HCT116 (cell line): ENCODE data around the gene NOP14. TPM values are rescaled to one million over a fixed set of nuclear protein-coding genes. Genes with fewer than 3 reads are reported as not detected.

ENCODE experiments used
- ATAC-seq: fragments of 200-7000 bp; cut with Tn5 transposase; 2 replicates; pipeline ENCODE4 v1.9.1; 2020; ENCODE audit warnings: mild to moderate bottlenecking, moderate library complexity
- BruUV-seq: library from RNA; stranded (reverse); fragments of 400-500 nt; replicated peaks from 2 replicates; lab custom pipeline; 2021; lab: Mats Ljungman, UMichigan
- CTCF ChIA-PET: fragments of 300-600 bp; sonication (Branson Sonifier 250); formaldehyde crosslinking; loops from one replicate; lab custom pipeline; 2021; ENCODE audit warnings: antibody characterized with exemption; lab: Charles Lee
- POLR2A ChIA-PET: fragments of 300-600, 350-600 bp; sonication (Branson Sonifier 250); formaldehyde crosslinking; loops from one replicate; lab custom pipeline; 2021; ENCODE audit warnings: antibody characterized with exemption; lab: Charles Lee
- RAD21 ChIA-PET, 2 experiments: fragments of 300-600 bp; sonication (Branson Sonifier 250); formaldehyde crosslinking; loops; one replicate each; lab custom pipeline; 2023; ENCODE audit warnings: low total read pairs in 2 of 2; ENCODE audit not compliant: uncharacterized antibody in 2 of 2, unreplicated experiment in 2 of 2, low non-redundant PET in 1 of 2; lab: Charles Lee
- DNase-seq: peaks from one replicate; pipeline ENCODE4 v3.0.0-alpha.2; 2010; ENCODE audit warnings: low read depth, low spot score
- H2AFZ ChIP-seq: fragments of 200-600 bp; shearing (Covaris generic), sonication (generic); 2 replicates; pipeline ENCODE4 v1.6.1; 2017; ENCODE audit warnings: low read depth, mixed run types, mixed read lengths, antibody characterized with exemption, low read length; ENCODE audit not compliant: poor library complexity, severe bottlenecking
- H3K27ac ChIP-seq: 2 replicates; pipeline ENCODE4 v1.5.1; 2012; ENCODE audit warnings: low read depth, low read length
- H3K27me3 ChIP-seq: fragments of 200-600 bp; sonication (generic); 2 replicates; pipeline ENCODE4 v1.6.1; 2016; ENCODE audit warnings: mixed run types, low read length, mixed read lengths; ENCODE audit not compliant: insufficient read depth
- H3K36me3 ChIP-seq, 2 experiments: fragments of 200-500 bp in 1 of 2; fragments of 200-600 bp in 1 of 2; sonication (Bioruptor generic) in 1 of 2; sonication (generic) in 1 of 2; 2 replicates each; pipeline versions ENCODE4 v1.5.1 to v1.6.1; 2014 to 2016; ENCODE audit warnings: low read length in 2 of 2, inconsistent platforms in 1 of 2, mixed read lengths in 1 of 2, mixed run types in 1 of 2; ENCODE audit not compliant: insufficient read depth in 2 of 2, control insufficient read depth in 1 of 2
- H3K4me1 ChIP-seq, 2 experiments: fragments of 200-600 bp in 1 of 2; sonication (generic) in 1 of 2; 2 replicates each; pipeline versions ENCODE4 v1.5.1 to v1.6.1; 2012 to 2017; ENCODE audit warnings: low read length in 2 of 2, inconsistent platforms in 1 of 2, mild to moderate bottlenecking in 1 of 2, mixed read lengths in 1 of 2, mixed run types in 1 of 2, moderate library complexity in 1 of 2; ENCODE audit not compliant: insufficient read depth in 2 of 2, control insufficient read depth in 1 of 2
- H3K4me2 ChIP-seq: fragments of 200-600 bp; sonication (generic); 2 replicates; pipeline ENCODE4 v1.6.1; 2017; ENCODE audit warnings: mixed run types, low read length, mixed read lengths
- H3K4me3 ChIP-seq, 2 experiments: fragments of 200-600 bp in 1 of 2; sonication (generic) in 1 of 2; replicated peaks in 1 of 2; 2 replicates each; pipeline ENCODE4 v1.5.1; 2011 to 2016; ENCODE audit warnings: low read length in 2 of 2, control low read depth in 1 of 2, low read depth in 1 of 2, mild to moderate bottlenecking in 1 of 2, mixed read lengths in 1 of 2, mixed run types in 1 of 2
- H3K79me2 ChIP-seq: fragments of 200-600 bp; sonication (generic); 2 replicates; pipeline ENCODE4 v1.6.1; 2017; ENCODE audit warnings: mild to moderate bottlenecking, mixed run types, low read length, moderate library complexity, mixed read lengths; ENCODE audit not compliant: insufficient read depth
- H3K9ac ChIP-seq: fragments of 200-600 bp; sonication (generic); 2 replicates; pipeline ENCODE4 v1.6.1; 2016; ENCODE audit warnings: low read length, mixed read lengths
- H3K9me2 ChIP-seq: fragments of 200-600 bp; sonication (generic), shearing (Covaris generic); 2 replicates; pipeline ENCODE4 v1.6.1; 2017; ENCODE audit warnings: mixed run types, mild to moderate bottlenecking, moderate library complexity; ENCODE audit not compliant: insufficient read depth
- H3K9me3 ChIP-seq, 2 experiments: fragments of 200-500 bp in 1 of 2; fragments of 200-600 bp in 1 of 2; sonication (Bioruptor generic) in 1 of 2; sonication (generic) in 1 of 2; 2 replicates each; pipeline ENCODE4 v1.6.1; 2014 to 2017; ENCODE audit warnings: low read length in 2 of 2, mixed read lengths in 2 of 2, inconsistent platforms in 1 of 2, low read depth in 1 of 2, mild to moderate bottlenecking in 1 of 2, mixed run types in 1 of 2, moderate library complexity in 1 of 2; ENCODE audit not compliant: control insufficient read depth in 1 of 2, insufficient read depth in 1 of 2
- H4K20me1 ChIP-seq: fragments of 200-600 bp; sonication (generic), shearing (Covaris generic); 2 replicates; pipeline ENCODE4 v1.6.1; 2017; ENCODE audit warnings: mixed run types, mild to moderate bottlenecking, moderate library complexity; ENCODE audit not compliant: insufficient read depth
- CBX3 ChIP-seq: IDR thresholded peaks from 2 replicates; pipeline ENCODE4 v1.6.1; 2012; ENCODE audit warnings: low read depth
- ELF1 ChIP-seq: IDR thresholded peaks from 2 replicates; pipeline ENCODE4 v1.6.1; 2012; ENCODE audit warnings: low read depth, borderline replicate concordance
- EZH2 ChIP-seq: fragments of 200-600 bp; sonication (generic); IDR thresholded peaks from 2 replicates; pipeline ENCODE4 v1.6.1; 2017; ENCODE audit warnings: antibody characterized with exemption, mixed run types
- EZH2phosphoT487 ChIP-seq: fragments of 200-600 bp; IDR thresholded peaks from 2 replicates; pipeline ENCODE4 v1.6.1; 2018; ENCODE audit warnings: antibody characterized with exemption, borderline replicate concordance
- FOSL1 ChIP-seq: IDR thresholded peaks from 2 replicates; pipeline ENCODE4 v1.6.1; 2012; ENCODE audit warnings: low read depth
- JUND ChIP-seq: IDR thresholded peaks from 2 replicates; pipeline ENCODE4 v1.6.1; 2012
- POLR2AphosphoS5 ChIP-seq: IDR thresholded peaks from 2 replicates; pipeline ENCODE4 v1.6.1; 2011; ENCODE audit warnings: mild to moderate bottlenecking, low read depth, low read length, moderate library complexity
- SIN3A ChIP-seq: IDR thresholded peaks from 2 replicates; pipeline ENCODE4 v1.6.1; 2012; ENCODE audit warnings: low read depth
- TCF7L2 ChIP-seq: IDR thresholded peaks from 2 replicates; pipeline ENCODE4 v1.7.0; 2011; ENCODE audit warnings: borderline replicate concordance, inconsistent platforms; ENCODE audit not compliant: insufficient read depth, insufficient read length; ENCODE audit errors: extremely low read depth
- intact Hi-C: fragments of 100-400 bp; cut with micrococcal nuclease; formaldehyde crosslinking; loops from 2 replicates; pipeline ENCODE4 v1.10.0; 2022
- total RNA-seq: library from RNA; stranded (reverse); gene quantifications from one replicate; pipeline ENCODE4 v1.2.1, GENCODE V29; 2021; ENCODE audit not compliant: unreplicated experiment
- TF ChIP-seq, protein P1 (sequence below): IDR thresholded peaks from 2 replicates; pipeline ENCODE4 v1.6.1; 2012
- TF ChIP-seq, protein P2 (sequence below): IDR thresholded peaks from 2 replicates; pipeline ENCODE4 v1.6.1; 2012; ENCODE audit warnings: low read depth

Gene NOP14
- total RNA-seq, 1 experiment from 2014 or later, result 67.3 TPM

DNA sequence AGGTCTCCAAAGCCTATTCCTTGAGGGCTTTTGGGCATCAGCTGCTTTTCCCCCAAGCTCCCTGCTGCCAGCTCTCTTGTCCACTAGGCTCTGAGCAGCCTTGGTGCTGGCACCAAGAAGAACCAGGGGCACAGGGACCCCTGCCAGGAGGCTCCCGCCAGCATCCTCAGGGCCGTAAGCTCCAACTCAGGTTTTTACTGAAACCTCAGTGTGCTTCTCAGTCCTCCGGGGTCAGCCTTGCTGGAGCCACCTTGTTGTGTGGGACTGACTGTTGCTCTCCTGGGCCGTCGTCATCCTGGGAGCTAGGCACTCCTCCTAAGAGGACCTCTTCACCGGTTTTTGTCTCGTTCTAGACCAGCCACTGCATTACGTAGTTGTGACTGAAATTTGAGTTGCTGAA, 38.9 kb downstream of the NOP14 start:
- no peak overlapping the region for H2AFZ ChIP-seq
- no peaks in the 10 kb centered on the region for H3K9me2 ChIP-seq
- no peak overlapping the region for H3K27ac ChIP-seq
- ChIA-PET CTCF (no interaction called here), POLR2A (no interaction called here), RAD21 (no interaction called here)
- no TSS peak for BruUV-seq
- H3K9ac ChIP-seq, result no peak overlapping the region
- H3K4me1 ChIP-seq, result no peaks in the 10 kb centered on the region
- no peak overlapping the region for H3K4me3 ChIP-seq
- peaks cover 4 to 5% of the 10 kb centered on the region in 2 experiments; a peak in 1 of 4 replicates for H3K36me3 ChIP-seq
- H3K27me3 ChIP-seq, result no peaks in the 10 kb centered on the region
- H4K20me1 ChIP-seq, result no peaks in the 10 kb centered on the region
- no peaks in the 10 kb centered on the region for H3K9me3 ChIP-seq
- TF ChIP-seq EZH2 (no peak), FOSL1 (no peak), CBX3 (no peak), SIN3A (no peak), EZH2phosphoT487 (no peak), ELF1 (no peak), JUND (no peak), TCF7L2 (no peak), POLR2AphosphoS5 (no peak)
- TF ChIP-seq, protein P1, sequence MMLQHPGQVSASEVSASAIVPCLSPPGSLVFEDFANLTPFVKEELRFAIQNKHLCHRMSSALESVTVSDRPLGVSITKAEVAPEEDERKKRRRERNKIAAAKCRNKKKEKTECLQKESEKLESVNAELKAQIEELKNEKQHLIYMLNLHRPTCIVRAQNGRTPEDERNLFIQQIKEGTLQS, result no peak
- TF ChIP-seq, protein P2, sequence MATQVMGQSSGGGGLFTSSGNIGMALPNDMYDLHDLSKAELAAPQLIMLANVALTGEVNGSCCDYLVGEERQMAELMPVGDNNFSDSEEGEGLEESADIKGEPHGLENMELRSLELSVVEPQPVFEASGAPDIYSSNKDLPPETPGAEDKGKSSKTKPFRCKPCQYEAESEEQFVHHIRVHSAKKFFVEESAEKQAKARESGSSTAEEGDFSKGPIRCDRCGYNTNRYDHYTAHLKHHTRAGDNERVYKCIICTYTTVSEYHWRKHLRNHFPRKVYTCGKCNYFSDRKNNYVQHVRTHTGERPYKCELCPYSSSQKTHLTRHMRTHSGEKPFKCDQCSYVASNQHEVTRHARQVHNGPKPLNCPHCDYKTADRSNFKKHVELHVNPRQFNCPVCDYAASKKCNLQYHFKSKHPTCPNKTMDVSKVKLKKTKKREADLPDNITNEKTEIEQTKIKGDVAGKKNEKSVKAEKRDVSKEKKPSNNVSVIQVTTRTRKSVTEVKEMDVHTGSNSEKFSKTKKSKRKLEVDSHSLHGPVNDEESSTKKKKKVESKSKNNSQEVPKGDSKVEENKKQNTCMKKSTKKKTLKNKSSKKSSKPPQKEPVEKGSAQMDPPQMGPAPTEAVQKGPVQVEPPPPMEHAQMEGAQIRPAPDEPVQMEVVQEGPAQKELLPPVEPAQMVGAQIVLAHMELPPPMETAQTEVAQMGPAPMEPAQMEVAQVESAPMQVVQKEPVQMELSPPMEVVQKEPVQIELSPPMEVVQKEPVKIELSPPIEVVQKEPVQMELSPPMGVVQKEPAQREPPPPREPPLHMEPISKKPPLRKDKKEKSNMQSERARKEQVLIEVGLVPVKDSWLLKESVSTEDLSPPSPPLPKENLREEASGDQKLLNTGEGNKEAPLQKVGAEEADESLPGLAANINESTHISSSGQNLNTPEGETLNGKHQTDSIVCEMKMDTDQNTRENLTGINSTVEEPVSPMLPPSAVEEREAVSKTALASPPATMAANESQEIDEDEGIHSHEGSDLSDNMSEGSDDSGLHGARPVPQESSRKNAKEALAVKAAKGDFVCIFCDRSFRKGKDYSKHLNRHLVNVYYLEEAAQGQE, result no peak
- no peak for ATAC-seq
- no peak overlapping the region for H3K4me2 ChIP-seq
- intact Hi-C loops, result no loop called here
- no peak for DNase-seq
- no peaks in the 10 kb centered on the region for H3K79me2 ChIP-seq
